ENCODE results near the gene IL4.

Gene IL4

DNA sequence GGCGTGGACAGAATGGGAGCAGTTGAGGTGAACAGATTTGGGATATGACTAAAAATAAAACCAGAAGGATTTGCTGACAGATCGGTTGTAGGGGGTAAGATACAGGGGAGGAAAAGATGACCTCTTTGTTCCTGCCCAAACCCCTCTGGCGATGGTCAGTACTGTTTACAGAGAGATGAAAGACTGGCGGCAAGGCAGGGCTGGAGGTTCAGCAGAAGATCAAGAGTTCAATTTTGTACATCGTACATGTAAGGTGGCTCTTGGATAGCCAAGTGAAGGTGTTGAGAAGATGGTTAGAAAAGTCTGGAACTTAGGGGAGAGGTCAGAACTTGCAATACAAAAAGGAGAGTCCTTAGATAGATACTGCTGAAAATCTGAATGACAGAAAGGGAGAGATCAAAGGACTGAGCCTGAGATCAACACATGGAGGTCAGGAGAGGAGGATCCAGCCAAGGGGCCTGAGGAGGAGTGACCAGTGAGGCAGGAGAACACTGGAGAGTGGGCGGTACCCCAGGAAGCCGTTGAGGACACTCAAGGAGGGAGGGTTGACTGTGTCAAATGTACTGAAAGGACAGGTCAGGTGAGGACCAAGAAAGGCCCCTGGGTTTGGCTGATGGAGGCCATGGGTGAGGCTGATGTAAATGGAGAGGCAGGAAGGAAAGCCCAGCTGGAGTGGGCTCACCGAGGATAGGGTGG, 7.1 kb downstream of the IL4 start:
- Histone ChIP-seq H3K27ac (no peak overlapping the region), H3K4me3 (no peak overlapping the region)
- TF ChIP-seq, protein P1, sequence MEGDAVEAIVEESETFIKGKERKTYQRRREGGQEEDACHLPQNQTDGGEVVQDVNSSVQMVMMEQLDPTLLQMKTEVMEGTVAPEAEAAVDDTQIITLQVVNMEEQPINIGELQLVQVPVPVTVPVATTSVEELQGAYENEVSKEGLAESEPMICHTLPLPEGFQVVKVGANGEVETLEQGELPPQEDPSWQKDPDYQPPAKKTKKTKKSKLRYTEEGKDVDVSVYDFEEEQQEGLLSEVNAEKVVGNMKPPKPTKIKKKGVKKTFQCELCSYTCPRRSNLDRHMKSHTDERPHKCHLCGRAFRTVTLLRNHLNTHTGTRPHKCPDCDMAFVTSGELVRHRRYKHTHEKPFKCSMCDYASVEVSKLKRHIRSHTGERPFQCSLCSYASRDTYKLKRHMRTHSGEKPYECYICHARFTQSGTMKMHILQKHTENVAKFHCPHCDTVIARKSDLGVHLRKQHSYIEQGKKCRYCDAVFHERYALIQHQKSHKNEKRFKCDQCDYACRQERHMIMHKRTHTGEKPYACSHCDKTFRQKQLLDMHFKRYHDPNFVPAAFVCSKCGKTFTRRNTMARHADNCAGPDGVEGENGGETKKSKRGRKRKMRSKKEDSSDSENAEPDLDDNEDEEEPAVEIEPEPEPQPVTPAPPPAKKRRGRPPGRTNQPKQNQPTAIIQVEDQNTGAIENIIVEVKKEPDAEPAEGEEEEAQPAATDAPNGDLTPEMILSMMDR (IDR thresholded peaks at IDR 0.05) = no peak
- no peak for DNase-seq (ENCODE audit: low spot score)

DNA sequence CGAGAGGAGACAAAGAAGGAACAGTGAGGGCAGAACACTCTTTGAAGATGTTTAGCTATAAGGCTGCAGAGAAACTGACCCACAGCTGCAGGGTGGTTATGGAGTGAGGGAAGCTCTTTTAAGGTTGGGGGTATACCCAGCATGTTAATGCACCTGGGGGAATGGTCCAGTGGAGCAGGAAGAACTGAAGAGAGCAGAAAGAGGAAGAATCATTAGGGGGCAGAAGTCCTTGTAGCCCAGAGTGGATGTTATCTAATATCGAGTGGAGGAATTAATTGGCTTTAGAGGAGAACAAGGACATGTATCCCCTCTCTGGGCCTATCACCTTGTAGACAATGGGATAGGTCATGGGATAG, 7.7 kb downstream of the IL4 start:
- TF ChIP-seq, protein P1 (IDR thresholded peaks at IDR 0.05) = no peak
- H3K4me3 ChIP-seq = no peak overlapping the region
- DNase-seq (ENCODE audit: low spot score) = no peak
- no peak overlapping the region for H3K27ac ChIP-seq

DNA sequence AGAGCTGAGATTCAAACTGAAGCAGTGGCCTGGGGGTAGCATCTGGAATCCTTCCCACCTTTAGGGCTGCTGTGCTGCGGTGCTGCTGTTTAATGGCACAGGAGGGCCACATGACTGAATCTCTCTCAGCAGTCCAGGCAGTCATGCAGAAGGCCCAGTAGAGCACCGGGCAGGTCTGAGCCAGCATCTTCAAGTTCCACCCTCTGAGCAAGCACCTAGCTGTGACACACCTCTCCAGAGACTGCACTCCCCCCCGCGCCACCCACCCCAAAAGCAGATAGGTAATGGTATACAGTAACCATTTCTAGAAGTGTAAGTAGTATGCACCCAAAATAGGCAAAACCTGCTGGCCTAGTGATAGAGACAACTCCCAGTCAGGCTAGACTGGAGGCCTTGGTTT, 8.2 kb downstream of the IL4 start:
- Histone ChIP-seq H3K27ac (no peak overlapping the region), H3K4me3 (no peak overlapping the region)
- TF ChIP-seq, protein P1 (IDR thresholded peaks at IDR 0.05) = no peak
- DNase-seq (ENCODE audit: low spot score) = no peak

DNA sequence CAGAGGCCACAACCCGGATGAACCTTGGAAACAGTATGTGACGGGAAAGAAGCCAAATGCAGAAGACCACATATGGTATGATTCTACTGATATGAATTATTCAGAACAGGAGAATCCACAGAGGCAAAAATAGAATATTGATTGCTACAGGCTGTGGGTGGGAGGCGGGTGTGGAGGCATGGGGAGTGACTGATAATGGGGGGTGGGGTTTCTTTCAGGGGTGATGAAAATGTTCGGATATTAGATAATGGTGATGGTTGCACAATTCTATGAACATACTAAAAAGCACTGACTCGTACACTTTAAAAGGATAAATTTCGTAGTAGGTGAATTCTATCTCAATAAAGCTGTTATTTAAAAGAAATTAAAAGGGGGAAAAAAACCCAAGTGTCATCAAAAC, 10.7 kb downstream of the IL4 start:
- DNase-seq (ENCODE audit: low spot score) = no peak
- Histone ChIP-seq H3K27ac (no peak overlapping the region), H3K4me3 (no peak overlapping the region)
- TF ChIP-seq, protein P1 (IDR thresholded peaks at IDR 0.05) = no peak

DNA sequence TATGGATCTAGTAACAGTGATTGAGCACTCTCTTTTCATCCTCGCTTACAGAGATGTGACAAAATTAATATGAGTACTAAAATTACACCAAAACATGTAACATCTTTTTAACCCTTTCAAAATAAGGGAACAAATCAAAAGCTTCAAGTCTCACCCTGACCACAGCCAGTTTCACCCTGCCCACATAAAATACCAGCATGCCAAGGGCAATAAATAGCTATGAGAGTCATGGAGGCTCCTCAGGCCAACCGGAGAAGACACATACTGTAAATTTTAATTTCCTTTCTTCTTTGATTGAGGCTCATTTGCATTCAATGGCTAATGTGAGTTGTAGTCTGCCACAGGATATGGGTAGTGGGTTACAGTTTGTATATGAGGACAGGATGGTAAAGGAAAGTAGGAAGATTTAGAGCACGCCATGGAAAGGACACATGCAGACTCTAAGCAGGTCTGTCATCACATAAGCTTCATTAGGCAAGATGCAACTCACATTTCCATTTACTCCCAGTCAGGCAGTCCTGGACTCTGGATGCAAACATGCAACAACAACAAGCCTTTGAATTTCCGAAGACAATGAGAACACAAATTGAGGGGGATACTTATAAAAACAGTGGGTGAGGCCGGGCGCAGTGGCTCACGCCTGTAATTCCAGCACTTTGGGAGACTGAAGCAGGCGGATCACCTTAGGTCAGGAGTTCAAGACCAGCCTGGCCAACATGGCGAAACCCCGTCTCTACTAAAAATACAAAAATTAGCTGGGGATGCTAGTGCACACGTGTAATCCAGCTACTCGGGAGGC, 11.3 kb downstream of the IL4 start:
- no peak overlapping the region for H3K4me3 ChIP-seq

DNA sequence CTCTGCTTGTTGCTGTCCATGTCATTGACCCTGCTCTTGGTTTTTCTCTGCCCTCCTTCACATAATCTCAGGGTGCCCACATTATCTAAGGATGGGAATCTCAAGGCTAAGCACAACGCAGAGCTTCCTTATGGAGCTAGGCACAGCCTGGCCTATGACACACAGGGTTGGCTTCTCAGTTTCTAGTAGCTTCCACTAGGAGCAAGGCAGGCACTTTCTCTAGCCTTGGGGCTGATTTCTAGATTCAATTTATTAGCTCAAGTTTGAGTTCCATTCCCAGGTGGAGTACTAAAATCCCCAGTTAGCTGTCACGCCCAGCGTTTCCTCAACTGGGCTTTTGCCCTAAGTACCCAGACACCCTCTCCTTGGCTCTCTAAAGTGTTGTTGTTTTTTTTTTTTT, 12.4 kb downstream of the IL4 start:
- no peak overlapping the region for H3K27ac ChIP-seq
- H3K4me3 ChIP-seq = no peak overlapping the region
- TF ChIP-seq, protein P1 (IDR thresholded peaks at IDR 0.05) = no peak
- no peak for DNase-seq (ENCODE audit: low spot score)

More for the DNA sequence above, 11.3 kb downstream of the IL4 start:
- no peak overlapping the region for H3K27ac ChIP-seq
- TF ChIP-seq, protein P1 (IDR thresholded peaks at IDR 0.05) = no peak
- no peak for DNase-seq (ENCODE audit: low spot score)

DNA sequence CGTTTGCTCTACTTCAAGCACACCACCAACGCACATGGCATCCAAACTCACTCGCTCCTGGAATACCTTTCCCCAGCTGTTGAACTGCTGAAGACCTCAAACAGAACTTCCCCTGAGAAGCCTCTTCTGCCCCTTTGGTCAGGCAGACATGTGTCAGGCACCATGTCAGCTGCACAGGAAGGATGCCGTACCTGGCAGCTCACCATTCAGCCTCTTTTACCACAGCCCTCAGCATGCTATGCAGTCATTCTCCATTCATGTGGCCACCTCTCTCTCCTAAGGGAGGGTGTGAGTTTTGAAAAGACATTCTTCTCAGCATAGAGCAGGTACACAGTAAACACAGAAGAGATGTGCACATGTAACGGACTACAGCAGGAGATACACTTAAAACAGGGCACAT, 14.2 kb downstream of the IL4 start:
- DNase-seq (ENCODE audit: low spot score) = no peak
- Histone ChIP-seq H3K27ac (no peak overlapping the region), H3K4me3 (no peak overlapping the region)
- TF ChIP-seq, protein P1 (IDR thresholded peaks at IDR 0.05) = no peak
